Retinal pigment epithelial cell (primary cell): ENCODE measurements around the gene ZSCAN10.

Experiments
- DNase-seq: peaks from one replicate; pipeline ENCODE4 v3.0.0-alpha.2; 2010; ENCODE audit warnings: low read depth
- H3K4me3 ChIP-seq: 2 replicates; pipeline ENCODE4 v1.5.1; 2011; ENCODE audit warnings: mild to moderate bottlenecking, low read length, control low read depth, moderate library complexity
- CTCF ChIP-seq: conservative IDR thresholded peaks from 2 replicates; pipeline ENCODE4 v1.5.1; 2011; ENCODE audit warnings: low read depth, low read length, control low read depth, inconsistent platforms

Gene ZSCAN10

GRCh38 chr16:3098459-3099394 lies at the start of gene ZSCAN10:
ZSCAN10 (minus strand) TSS chr16:3099294; CDS start chr16:3092937, 6,357 bp downstream.
- TF ChIP-seq CTCF, result no peak
- H3K4me3 ChIP-seq, result peak within 1 kb of the TSS; percentile 24
- no peak for DNase-seq

- no peak overlapping the region for H3K4me3 ChIP-seq
- no peak for TF ChIP-seq CTCF
- DNase-seq, result no peak
Observed at GRCh38 chr16:3148256-3149192, 49.4 kb upstream of the ZSCAN10 start.

- H3K4me3 ChIP-seq, result no peak overlapping the region
- no peak for DNase-seq
- no peak for TF ChIP-seq CTCF
Observed at GRCh38 chr16:3147757-3148104, 48.6 kb upstream of the ZSCAN10 start.

- TF ChIP-seq CTCF, result no peak
- H3K4me3 ChIP-seq, result no peak overlapping the region
- DNase-seq, result no peak
Observed at GRCh38 chr16:3147046-3147756, 48.1 kb upstream of the ZSCAN10 start.

GRCh38 chr16:3145660-3146059 lies 46.6 kb upstream of the ZSCAN10 start:
- DNase-seq, result no peak
- H3K4me3 ChIP-seq, result no peak overlapping the region
- TF ChIP-seq CTCF, result no peak

GRCh38 chr16:3145151-3145550 lies 46.1 kb upstream of the ZSCAN10 start:
- no peak for TF ChIP-seq CTCF
- H3K4me3 ChIP-seq, result no peak overlapping the region
- DNase-seq, result no peak
